CD4-positive, alpha-beta T cell treated with Interleukin-17A for 4 hours (primary cell): ENCODE measurements around the gene MARCOL.
"Not testable (repeated sequence)": the region's sequence is repeated elsewhere in the genome, so short reads cannot be mapped to it uniquely, and the experiment has no call there.

ENCODE experiments used
- DNase-seq: peaks from one replicate; pipeline ENCODE4 v3.0.0-alpha.2; 2020; ENCODE audit warnings: mixed read lengths

MARCOL gene

GRCh38 chr5:148268566-148268965 lies 30.2 kb downstream of the MARCOL start, which contains the start of gene SPINK13:
Gene SPINK13 (plus strand): TSS chr5:148268794. CDS start chr5:148270073, 1,279 bp downstream.
- DNase-seq = no peak

GRCh38 chr5:148275129-148275528 lies 36.8 kb downstream of the MARCOL start:
- DNase-seq = not testable (repeated sequence)

DNA sequence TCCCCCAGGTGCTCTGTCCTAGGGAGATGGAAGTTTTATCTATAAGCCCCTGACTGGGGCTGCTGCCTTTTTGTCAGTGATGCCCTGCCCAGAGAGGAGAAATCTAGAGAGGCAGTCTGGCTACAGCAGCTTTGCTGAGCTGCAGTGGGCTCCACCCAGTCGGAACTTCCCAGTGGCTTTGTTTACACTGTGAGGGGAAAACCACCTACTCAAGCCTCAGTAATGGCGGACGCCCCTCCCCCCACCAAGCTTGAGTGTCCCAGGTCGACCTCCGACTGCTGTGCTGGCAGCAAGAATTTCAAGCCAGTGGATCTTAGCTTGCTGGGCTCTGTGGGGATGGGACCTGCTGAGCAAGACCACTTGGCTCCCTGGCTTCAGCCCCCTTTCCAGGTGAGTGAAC lies 42.6 kb downstream of the MARCOL start:
- not testable (repeated sequence) for DNase-seq

- DNase-seq = not testable (repeated sequence)
These were observed 43.0 kb downstream of the MARCOL start for GRCh38 chr5:148281336-148281735.

- no peak for DNase-seq
These were observed 52.2 kb downstream of the MARCOL start for GRCh38 chr5:148290271-148291195.
